Measurements from ENCODE around the gene TAS1R3. TPM values are rescaled to one million over a fixed set of nuclear protein-coding genes. Genes with fewer than 3 reads are reported as not detected.

The TAS1R3 gene
- total and polyA plus RNA-seq, 2 donors (not counting 1 experiment from before 2014, with no cell fraction given): 4.1 to 11.7 TPM

- no peaks in the 10 kb centered on the region for H3K36me3 ChIP-seq (replicated peaks in 1 of 2; ENCODE audit: control extremely low read depth in 1 of 2, control insufficient read depth in 1 of 2, extremely low read depth in 1 of 2, insufficient read depth in 2 of 2, low read length in 1 of 2)
- H3K79me2 ChIP-seq (ENCODE audit: control insufficient read depth, insufficient read depth, low read length): no peaks in the 10 kb centered on the region
- TF ChIP-seq CTCF (IDR thresholded peaks at IDR 0.05) (no peak), EZH2 (IDR thresholded peaks at IDR 0.05; ENCODE audit: borderline replicate concordance, insufficient read depth, low read depth, low read length, poor library complexity, severe bottlenecking) (no peak)
- peaks cover 23% of the 10 kb centered on the region for H3K4me1 Mint-ChIP-seq
- CTCF ChIA-PET: no interaction called here
- DNase-seq (no peak), ATAC-seq (ENCODE audit: low read depth) (no peak)
- no peak overlapping the region for H3K27ac ChIP-seq (ENCODE audit: low read length in 2 of 2)
- H3K9me3 Mint-ChIP-seq (ENCODE audit: insufficient read depth): no peaks in the 10 kb centered on the region
- no peak overlapping the region for H3K4me3 Mint-ChIP-seq
- no peak overlapping the region for H2AFZ ChIP-seq (ENCODE audit: insufficient read depth, low read depth, low read length, poor library complexity, severe bottlenecking)
- WGBS (ENCODE audit: insufficient coverage): 56% methylated on average over 6 of the region's 8 CpGs
- H3K4me1 ChIP-seq (ENCODE audit: control insufficient read depth in 2 of 2, insufficient read depth in 2 of 2, low read length in 2 of 2): peaks cover 39 to 41% of the 10 kb centered on the region in 2 donors
- H3K27me3 ChIP-seq (replicated peaks in 1 of 4; ENCODE audit: control extremely low read depth in 1 of 4, control insufficient read depth in 3 of 4, insufficient read depth in 4 of 4, low read length in 3 of 4): peaks cover 0 to 73% (median 22%) of the 10 kb centered on the region in 4 experiments
- no peak overlapping the region for H3K9ac ChIP-seq (ENCODE audit: low read length)
- no peak overlapping the region for H3K4me3 ChIP-seq (ENCODE audit: control extremely low read depth in 1 of 5, extremely low read depth in 1 of 5, insufficient read depth in 1 of 5, low read depth in 2 of 5, low read length in 4 of 5)
- intact Hi-C loops (cut with micrococcal nuclease): no loop called here
- peaks cover 6% of the 10 kb centered on the region for H4K20me1 ChIP-seq (ENCODE audit: control insufficient read depth, insufficient read depth, low read length, poor library complexity, severe bottlenecking)
- H3K9me3 ChIP-seq (ENCODE audit: control extremely low read depth in 1 of 3, control insufficient read depth in 2 of 3, insufficient read depth in 1 of 3, low read length in 2 of 3): peaks cover 0 to 13% (median 0%) of the 10 kb centered on the region in 3 donors
- no peak overlapping the region for H3K27ac Mint-ChIP-seq
- peaks cover 30% of the 10 kb centered on the region for H3K27me3 Mint-ChIP-seq
- POLR2A ChIA-PET: interaction anchor here (0.5 kb wide), 1 partner anchor 88 kb away, joined by 3 read pairs; no protein-coding TSS in a partner anchor
- no peak overlapping the region for H3K4me2 ChIP-seq (replicated peaks; ENCODE audit: low read depth, low read length, poor library complexity, severe bottlenecking)
Observed at GRCh38 chr1:1356166-1356795, 25.2 kb downstream of the TAS1R3 start.

- no peak overlapping the region for H3K4me3 Mint-ChIP-seq
- ChIA-PET CTCF (interaction anchor here (0.9 kb wide), 1 partner anchor 15 kb away, joined by 3 read pairs; no protein-coding TSS in a partner anchor), POLR2A (interaction anchor here (0.6 kb wide), 1 partner anchor 699 kb away, joined by 3 read pairs; no protein-coding TSS in a partner anchor)
- no peak overlapping the region for H3K4me2 ChIP-seq (replicated peaks; ENCODE audit: low read depth, low read length, poor library complexity, severe bottlenecking)
- H3K27me3 ChIP-seq (replicated peaks in 1 of 4; ENCODE audit: control extremely low read depth in 1 of 4, control insufficient read depth in 3 of 4, insufficient read depth in 4 of 4, low read length in 3 of 4): peaks cover 0 to 71% (median 23%) of the 10 kb centered on the region in 4 experiments
- WGBS (ENCODE audit: insufficient coverage): 71% methylated on average over 23 of the region's 26 CpGs
- no peak for TF ChIP-seq EZH2 (IDR thresholded peaks at IDR 0.05; ENCODE audit: borderline replicate concordance, insufficient read depth, low read depth, low read length, poor library complexity, severe bottlenecking)
- no peak for TF ChIP-seq CTCF (IDR thresholded peaks at IDR 0.05)
- peaks cover 23% of the 10 kb centered on the region for H3K4me1 Mint-ChIP-seq
- H3K9ac ChIP-seq (ENCODE audit: low read length): no peak overlapping the region
- H3K4me1 ChIP-seq (ENCODE audit: control insufficient read depth in 2 of 2, insufficient read depth in 2 of 2, low read length in 2 of 2): peaks cover 36 to 39% of the 10 kb centered on the region in 2 donors
- H3K79me2 ChIP-seq (ENCODE audit: control insufficient read depth, insufficient read depth, low read length): no peaks in the 10 kb centered on the region
- no peak for DNase-seq
- no peak overlapping the region for H2AFZ ChIP-seq (ENCODE audit: insufficient read depth, low read depth, low read length, poor library complexity, severe bottlenecking)
- H4K20me1 ChIP-seq (ENCODE audit: control insufficient read depth, insufficient read depth, low read length, poor library complexity, severe bottlenecking): peaks cover 4% of the 10 kb centered on the region
- ATAC-seq (ENCODE audit: low read depth): no peak
- intact Hi-C loops (cut with micrococcal nuclease): no loop called here
- no peak overlapping the region for H3K4me3 ChIP-seq (ENCODE audit: control extremely low read depth in 1 of 5, extremely low read depth in 1 of 5, insufficient read depth in 1 of 5, low read depth in 2 of 5, low read length in 4 of 5)
- H3K27ac ChIP-seq (ENCODE audit: low read length in 2 of 2): no peak overlapping the region
- peaks cover 0 to 13% (median 0%) of the 10 kb centered on the region in 3 donors for H3K9me3 ChIP-seq (ENCODE audit: control extremely low read depth in 1 of 3, control insufficient read depth in 2 of 3, insufficient read depth in 1 of 3, low read length in 2 of 3)
- no peak overlapping the region for H3K27ac Mint-ChIP-seq
- peaks cover 31% of the 10 kb centered on the region for H3K27me3 Mint-ChIP-seq
- H3K36me3 ChIP-seq (replicated peaks in 1 of 2; ENCODE audit: control extremely low read depth in 1 of 2, control insufficient read depth in 1 of 2, extremely low read depth in 1 of 2, insufficient read depth in 2 of 2, low read length in 1 of 2): no peaks in the 10 kb centered on the region
- H3K9me3 Mint-ChIP-seq (ENCODE audit: insufficient read depth): no peaks in the 10 kb centered on the region
Observed at GRCh38 chr1:1356796-1357401, 25.8 kb downstream of the TAS1R3 start.
